Peyer's patch (tissue), 4 donors: ENCODE results near the gene FZD10.

ENCODE experiments used
- POLR2A ChIP-seq, 2 donors: fragments of 450-650 bp; IDR thresholded peaks; one replicate each; pipeline ENCODE4 v1.5.1; 2017; ENCODE audit warnings: antibody characterized with exemption in 2 of 2, mild to moderate bottlenecking in 2 of 2, moderate library complexity in 2 of 2
- TF ChIP-seq, protein P1 (sequence below), 6 experiments: fragments of 450-650 bp in 4 of 6; fragments of 200-600 bp in 2 of 6; sonication (generic) in 1 of 6; IDR thresholded peaks; one replicate each; pipeline ENCODE4 v1.5.1; 2017 to 2019; ENCODE audit warnings: antibody characterized with exemption in 6 of 6, mild to moderate bottlenecking in 3 of 6, moderate library complexity in 1 of 6

GRCh38 chr12:130162745-130163460 lies 639 bp downstream of the FZD10 start:
- TF ChIP-seq, protein P1, sequence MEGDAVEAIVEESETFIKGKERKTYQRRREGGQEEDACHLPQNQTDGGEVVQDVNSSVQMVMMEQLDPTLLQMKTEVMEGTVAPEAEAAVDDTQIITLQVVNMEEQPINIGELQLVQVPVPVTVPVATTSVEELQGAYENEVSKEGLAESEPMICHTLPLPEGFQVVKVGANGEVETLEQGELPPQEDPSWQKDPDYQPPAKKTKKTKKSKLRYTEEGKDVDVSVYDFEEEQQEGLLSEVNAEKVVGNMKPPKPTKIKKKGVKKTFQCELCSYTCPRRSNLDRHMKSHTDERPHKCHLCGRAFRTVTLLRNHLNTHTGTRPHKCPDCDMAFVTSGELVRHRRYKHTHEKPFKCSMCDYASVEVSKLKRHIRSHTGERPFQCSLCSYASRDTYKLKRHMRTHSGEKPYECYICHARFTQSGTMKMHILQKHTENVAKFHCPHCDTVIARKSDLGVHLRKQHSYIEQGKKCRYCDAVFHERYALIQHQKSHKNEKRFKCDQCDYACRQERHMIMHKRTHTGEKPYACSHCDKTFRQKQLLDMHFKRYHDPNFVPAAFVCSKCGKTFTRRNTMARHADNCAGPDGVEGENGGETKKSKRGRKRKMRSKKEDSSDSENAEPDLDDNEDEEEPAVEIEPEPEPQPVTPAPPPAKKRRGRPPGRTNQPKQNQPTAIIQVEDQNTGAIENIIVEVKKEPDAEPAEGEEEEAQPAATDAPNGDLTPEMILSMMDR (IDR thresholded peaks at IDR 0.05): no peak
- no peak for TF ChIP-seq POLR2A (IDR thresholded peaks at IDR 0.05)
